ENCODE results near the gene CCT8L2.
"Not testable (repeated sequence)": the region's sequence is repeated elsewhere in the genome, so short reads cannot be mapped to it uniquely, and the experiment has no call there.

The CCT8L2 gene

DNA sequence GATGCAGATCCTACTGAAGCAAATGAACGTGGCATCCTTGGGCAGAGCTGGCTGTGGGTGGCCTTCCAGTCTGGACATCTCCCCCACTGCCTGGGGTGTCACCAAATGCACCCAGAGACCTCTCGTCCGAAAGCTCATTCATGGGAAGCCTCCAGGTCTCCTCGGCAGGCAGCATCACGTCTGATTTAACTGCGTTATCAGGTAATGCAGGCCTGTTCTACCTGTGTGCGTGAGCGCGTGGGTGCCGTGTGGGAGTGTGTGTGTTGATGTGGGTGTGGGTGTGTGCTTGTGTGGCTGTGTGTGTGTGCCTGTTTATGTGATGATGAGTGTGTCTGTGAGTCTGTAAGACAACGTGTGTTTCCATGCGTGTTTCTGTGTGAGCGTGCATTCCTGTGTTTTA, 35.1 kb downstream of the CCT8L2 start:
- DNase-seq: not testable (repeated sequence)

DNA sequence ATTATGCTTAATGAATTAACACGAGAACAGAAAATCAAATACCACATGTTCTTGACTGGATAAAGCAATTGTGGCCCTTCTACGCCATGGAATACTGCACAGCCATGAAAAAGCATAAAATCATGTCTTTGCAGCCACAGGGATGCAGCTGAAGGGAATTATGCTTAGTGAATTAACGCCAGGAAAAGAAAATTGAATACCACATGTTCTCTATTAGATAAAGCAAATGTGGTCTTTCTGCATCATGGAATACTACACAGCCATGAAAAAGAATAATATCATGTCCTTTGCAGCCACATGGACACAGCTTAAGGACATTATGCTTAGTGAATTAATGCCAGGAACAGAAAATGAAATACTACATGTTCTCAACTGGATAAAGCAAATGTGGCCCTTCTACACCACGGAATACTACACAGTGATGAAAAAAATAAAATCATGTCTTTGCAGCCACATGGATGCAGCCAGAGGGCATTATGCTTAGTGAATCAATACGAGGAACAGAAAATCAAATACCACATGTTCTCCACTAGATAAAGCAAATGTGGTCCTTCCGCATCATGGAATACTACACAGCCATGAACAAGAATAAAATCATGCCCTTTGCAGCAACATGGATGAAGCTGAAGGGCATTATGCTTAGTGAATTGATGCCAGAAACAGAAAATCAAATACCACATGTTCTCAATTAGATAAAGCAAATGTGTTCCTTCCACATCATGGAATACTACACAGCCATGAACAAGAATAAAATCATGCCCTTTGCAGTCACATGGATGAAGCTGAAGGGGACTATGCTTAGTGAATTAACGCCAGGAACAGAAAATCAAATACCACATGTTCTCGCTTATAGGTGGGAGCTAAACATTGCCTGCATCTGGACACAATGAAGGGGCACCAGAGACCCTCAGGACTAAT, 37.3 kb downstream of the CCT8L2 start:
- DNase-seq: not testable (repeated sequence)

DNA sequence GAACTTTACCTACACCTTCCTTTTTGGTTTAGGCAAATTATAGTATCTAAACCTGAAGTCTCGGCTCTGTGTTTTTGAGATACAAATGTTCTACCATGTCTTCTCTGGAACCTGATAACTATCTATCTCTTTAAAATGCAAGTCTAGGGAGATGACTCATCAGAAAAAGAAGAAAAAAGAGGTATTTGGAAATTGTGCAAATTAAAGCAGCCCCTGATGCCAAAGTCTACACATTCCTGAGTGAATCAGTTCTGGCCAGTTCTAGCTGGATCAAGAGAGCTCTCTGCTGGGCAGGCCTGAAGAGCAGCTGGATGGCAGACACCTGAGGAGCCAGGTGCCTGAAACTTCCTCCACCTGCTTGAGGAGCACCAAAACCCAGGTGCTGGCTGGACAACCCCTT, 49.3 kb downstream of the CCT8L2 start:
- DNase-seq: not testable (repeated sequence)
